Skeletal muscle tissue (tissue), 4 donors: ENCODE data around the gene NALCN. TPM values are rescaled to one million over a fixed set of nuclear protein-coding genes. Genes with fewer than 3 reads are reported as not detected.

Experiments used
- H3K27ac ChIP-seq: one replicate; pipeline ENCODE4 v1.7.0; 2013; ENCODE audit warnings: mild to moderate bottlenecking, low read depth, low read length, inconsistent platforms
- H3K27me3 ChIP-seq, 3 donors: one replicate each; pipeline ENCODE4 v1.7.0; 2013; ENCODE audit warnings: low read length in 3 of 3; ENCODE audit not compliant: control insufficient read depth in 3 of 3, insufficient read depth in 3 of 3
- H3K36me3 ChIP-seq, 3 donors: one replicate each; pipeline ENCODE4 v1.7.0; 2013; ENCODE audit warnings: low read length in 3 of 3; ENCODE audit not compliant: control insufficient read depth in 3 of 3, insufficient read depth in 3 of 3
- H3K4me1 ChIP-seq, 3 donors: one replicate each; pipeline ENCODE4 v1.7.0; 2013; ENCODE audit warnings: low read length in 3 of 3, mild to moderate bottlenecking in 3 of 3; ENCODE audit not compliant: control insufficient read depth in 3 of 3, insufficient read depth in 3 of 3
- H3K4me3 ChIP-seq, 3 donors: one replicate each; pipeline ENCODE4 v1.7.0; 2013; ENCODE audit warnings: low read length in 3 of 3
- H3K9ac ChIP-seq, 3 donors: one replicate each; pipeline ENCODE4 v1.7.0; 2013; ENCODE audit warnings: low read length in 3 of 3, mild to moderate bottlenecking in 3 of 3, moderate library complexity in 2 of 3, low read depth in 1 of 3
- H3K9me3 ChIP-seq, 3 donors: one replicate each; pipeline ENCODE4 v1.7.0; 2013; ENCODE audit warnings: low read length in 3 of 3; ENCODE audit not compliant: control insufficient read depth in 3 of 3
- total RNA-seq: library from RNA; depleted of rRNA; stranded (reverse); fragments of >200 nt; gene quantifications from one replicate; pipeline ENCODE4 v1.2.3, GENCODE V29; 2014
- donor health status: Osteomylitis.

NALCN gene
- total RNA-seq, 1 donor from 2014 or later = 1.0 TPM

DNA sequence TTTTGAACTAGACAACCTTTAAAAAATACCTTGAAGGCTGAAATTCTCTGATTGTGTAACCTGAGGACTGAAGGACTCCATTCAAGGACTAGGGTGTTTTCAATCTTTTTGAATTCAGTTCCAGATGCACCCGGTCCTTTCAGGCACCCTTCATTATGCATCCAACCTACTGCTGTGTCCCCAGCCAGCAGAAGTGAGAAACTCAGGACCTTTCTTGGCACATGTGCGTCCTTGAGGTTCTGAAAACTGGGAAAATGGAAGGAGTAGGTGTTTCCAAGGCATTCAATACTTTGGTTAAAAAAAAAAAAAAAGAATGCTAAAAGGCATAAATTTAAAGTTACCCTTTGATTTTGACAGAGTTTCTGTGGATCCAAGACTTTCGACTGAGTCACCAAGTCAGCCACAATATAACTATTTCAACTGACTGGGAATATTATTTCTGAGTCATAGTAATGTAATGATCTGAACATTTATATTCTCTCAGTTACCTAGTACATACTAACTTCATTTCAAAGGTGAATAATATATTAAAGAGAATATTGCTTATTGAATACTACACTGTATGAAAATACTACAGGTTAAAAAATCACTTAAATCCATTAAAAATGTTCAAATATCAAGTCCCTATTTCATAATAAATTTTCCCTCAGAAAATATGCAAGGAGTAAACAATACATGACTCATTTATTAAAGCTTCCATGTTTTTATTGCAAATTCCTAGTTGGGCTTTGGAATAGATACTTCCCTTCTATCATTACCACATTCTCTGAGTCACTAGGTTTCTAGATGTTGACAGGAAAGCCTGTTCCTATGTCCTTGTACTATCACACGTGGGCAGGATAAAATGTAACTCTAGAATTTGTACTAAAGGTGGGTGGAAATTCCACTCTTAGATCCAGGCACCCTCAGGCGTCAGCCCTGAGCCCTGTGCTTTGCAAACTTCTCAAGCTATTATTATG, 33.8 kb upstream of the NALCN start:
- no peaks in the 10 kb centered on the region for H3K36me3 ChIP-seq

DNA sequence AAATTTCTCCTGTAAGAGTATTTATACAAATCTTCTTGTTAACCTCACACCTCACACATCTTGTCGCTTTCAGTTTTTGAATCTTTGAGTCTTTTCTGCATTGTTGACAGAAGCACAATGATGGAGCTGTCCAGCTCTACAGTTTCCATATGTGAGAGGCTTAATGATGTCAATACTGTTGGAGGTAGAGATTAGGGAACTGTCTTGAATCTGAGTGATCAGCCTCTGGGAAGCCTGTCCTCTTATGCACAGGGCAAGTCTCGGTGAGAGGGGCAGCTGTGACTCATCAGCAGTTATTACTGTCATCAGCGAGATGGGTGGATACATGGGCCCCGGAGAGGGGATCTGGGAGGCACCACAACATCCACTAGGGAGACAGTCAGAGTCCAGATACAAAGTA, 31.5 kb upstream of the NALCN start:
- no peaks in the 10 kb centered on the region for H3K36me3 ChIP-seq
- no peak overlapping the region for H3K9ac ChIP-seq
- no peaks in the 10 kb centered on the region for H3K4me1 ChIP-seq
- no peak overlapping the region for H3K4me3 ChIP-seq
- H3K27me3 ChIP-seq = peaks cover 0 to 4% (median 0%) of the 10 kb centered on the region in 3 donors
- H3K9me3 ChIP-seq = no peaks in the 10 kb centered on the region
- no peak overlapping the region for H3K27ac ChIP-seq

More for the DNA sequence above, 33.8 kb upstream of the NALCN start:
- no peak overlapping the region for H3K4me3 ChIP-seq
- peaks cover 0 to 4% (median 2%) of the 10 kb centered on the region in 3 donors for H3K4me1 ChIP-seq
- no peak overlapping the region for H3K9ac ChIP-seq
- H3K27ac ChIP-seq = no peak overlapping the region
- peaks cover 0 to 9% (median 0%) of the 10 kb centered on the region in 3 donors for H3K27me3 ChIP-seq
- H3K9me3 ChIP-seq = no peaks in the 10 kb centered on the region

DNA sequence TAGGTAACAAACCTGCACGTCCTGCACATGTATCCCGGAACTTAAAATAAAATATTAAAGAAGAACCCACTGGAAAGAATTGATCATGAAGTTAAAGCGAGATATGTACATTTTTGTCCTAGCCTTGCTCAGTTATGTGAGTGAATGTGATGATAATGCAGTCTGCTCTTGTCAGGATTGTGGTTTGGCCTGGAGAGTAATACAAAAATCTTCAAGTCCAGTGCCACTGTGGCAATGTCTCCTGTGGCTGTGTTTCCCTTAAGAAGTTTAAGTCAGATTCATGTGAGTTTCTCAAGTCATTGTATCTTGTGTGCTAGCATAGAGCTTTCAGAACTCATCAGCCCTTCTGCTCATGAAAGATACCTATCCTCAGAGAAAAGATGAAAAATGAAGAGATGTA, 18.2 kb upstream of the NALCN start:
- no peak overlapping the region for H3K9ac ChIP-seq
- H3K4me1 ChIP-seq = no peaks in the 10 kb centered on the region
- no peaks in the 10 kb centered on the region for H3K9me3 ChIP-seq
- H3K36me3 ChIP-seq = no peaks in the 10 kb centered on the region
- H3K27ac ChIP-seq = no peak overlapping the region
- no peak overlapping the region for H3K4me3 ChIP-seq
- H3K27me3 ChIP-seq = no peaks in the 10 kb centered on the region

DNA sequence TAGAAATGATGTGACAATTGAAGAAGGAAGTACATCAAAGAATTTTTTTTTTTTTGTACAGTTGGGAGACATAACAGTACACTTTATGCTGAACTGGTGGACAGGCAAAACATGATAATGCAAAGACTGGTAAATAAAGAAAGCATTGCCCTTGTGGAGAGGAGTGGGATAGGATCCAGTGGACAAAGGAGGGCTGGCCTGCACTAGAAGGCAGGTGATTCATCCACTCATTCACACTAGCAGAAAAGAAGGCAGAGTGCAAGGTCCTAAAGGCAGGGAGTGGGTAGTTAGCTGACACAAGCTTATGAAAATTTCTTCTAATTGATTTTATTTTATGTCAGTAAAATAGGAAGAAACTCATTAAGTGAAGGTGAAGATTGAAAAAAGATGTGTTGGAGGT, 17.6 kb upstream of the NALCN start:
- Histone ChIP-seq H3K4me1 (no peaks in the 10 kb centered on the region), H3K9me3 (no peaks in the 10 kb centered on the region), H3K27ac (no peak overlapping the region), H3K9ac (no peak overlapping the region), H3K4me3 (no peak overlapping the region), H3K27me3 (no peaks in the 10 kb centered on the region), H3K36me3 (no peaks in the 10 kb centered on the region)

DNA sequence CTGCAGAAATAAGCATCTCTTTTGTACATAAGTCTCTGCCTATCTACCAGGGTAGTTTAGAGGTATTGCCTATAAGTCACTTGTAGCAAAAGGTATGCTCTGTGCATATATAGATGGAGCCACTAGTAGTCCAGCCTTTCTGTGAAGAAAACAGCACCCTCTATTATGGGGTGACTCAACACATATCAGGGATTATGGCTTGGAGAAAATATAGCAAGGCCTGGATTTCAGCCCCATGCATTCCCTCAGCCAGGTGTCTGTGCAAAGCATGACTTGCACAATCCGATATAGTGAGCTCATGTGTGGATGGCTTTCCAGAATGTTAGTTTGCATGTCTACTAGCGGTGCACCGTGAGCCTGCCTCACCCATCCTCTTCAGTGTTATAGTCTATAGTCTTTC, 13.4 kb upstream of the NALCN start:
- Histone ChIP-seq H3K27ac (no peak overlapping the region), H3K9ac (no peak overlapping the region), H3K36me3 (no peaks in the 10 kb centered on the region), H3K4me3 (no peak overlapping the region), H3K9me3 (no peaks in the 10 kb centered on the region), H3K27me3 (no peaks in the 10 kb centered on the region), H3K4me1 (no peaks in the 10 kb centered on the region)

DNA sequence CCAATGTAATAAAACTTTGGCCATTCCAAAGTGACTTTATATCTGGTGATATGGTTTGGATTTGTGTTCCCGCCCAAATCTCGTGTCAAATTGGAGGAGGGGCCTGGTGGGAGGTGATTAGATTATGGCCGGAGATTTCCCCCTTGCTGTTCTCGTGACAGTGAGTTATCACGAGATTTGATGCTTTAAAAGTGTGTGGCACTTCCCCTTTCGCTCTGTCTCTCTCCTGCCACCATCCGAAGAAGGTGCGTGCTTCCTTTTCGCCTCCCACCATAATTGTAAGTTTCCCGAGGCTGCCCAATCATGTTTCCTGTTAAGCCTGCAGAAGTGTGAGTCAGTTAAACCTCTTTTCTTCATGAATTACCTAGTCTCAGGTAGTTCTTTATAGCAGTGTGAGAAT, 9.3 kb upstream of the NALCN start:
- H3K27ac ChIP-seq = no peak overlapping the region
- H3K36me3 ChIP-seq = no peaks in the 10 kb centered on the region

DNA sequence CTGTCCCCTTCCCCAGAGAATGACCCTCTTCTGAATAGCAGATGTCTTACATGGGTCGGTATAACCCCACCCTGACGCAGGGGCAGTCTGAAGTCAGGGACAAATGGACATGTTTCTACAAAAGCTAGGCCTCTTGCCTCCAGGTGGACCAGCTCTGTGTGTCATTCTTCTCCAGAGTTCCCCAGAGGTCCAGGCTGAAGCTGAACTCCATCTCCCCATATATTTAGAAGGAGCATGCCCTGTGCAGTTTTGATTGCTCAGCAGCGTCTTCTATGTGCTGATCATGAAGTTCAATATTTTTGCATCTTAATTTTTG, 8.8 kb upstream of the NALCN start:
- Histone ChIP-seq H3K27ac (no peak overlapping the region), H3K27me3 (no peaks in the 10 kb centered on the region), H3K36me3 (no peaks in the 10 kb centered on the region), H3K4me3 (no peak overlapping the region), H3K9ac (no peak overlapping the region), H3K9me3 (no peaks in the 10 kb centered on the region), H3K4me1 (no peaks in the 10 kb centered on the region)

More for the DNA sequence above, 9.3 kb upstream of the NALCN start:
- Histone ChIP-seq H3K4me1 (no peaks in the 10 kb centered on the region), H3K9me3 (no peaks in the 10 kb centered on the region), H3K9ac (no peak overlapping the region), H3K4me3 (no peak overlapping the region), H3K27me3 (no peaks in the 10 kb centered on the region)

DNA sequence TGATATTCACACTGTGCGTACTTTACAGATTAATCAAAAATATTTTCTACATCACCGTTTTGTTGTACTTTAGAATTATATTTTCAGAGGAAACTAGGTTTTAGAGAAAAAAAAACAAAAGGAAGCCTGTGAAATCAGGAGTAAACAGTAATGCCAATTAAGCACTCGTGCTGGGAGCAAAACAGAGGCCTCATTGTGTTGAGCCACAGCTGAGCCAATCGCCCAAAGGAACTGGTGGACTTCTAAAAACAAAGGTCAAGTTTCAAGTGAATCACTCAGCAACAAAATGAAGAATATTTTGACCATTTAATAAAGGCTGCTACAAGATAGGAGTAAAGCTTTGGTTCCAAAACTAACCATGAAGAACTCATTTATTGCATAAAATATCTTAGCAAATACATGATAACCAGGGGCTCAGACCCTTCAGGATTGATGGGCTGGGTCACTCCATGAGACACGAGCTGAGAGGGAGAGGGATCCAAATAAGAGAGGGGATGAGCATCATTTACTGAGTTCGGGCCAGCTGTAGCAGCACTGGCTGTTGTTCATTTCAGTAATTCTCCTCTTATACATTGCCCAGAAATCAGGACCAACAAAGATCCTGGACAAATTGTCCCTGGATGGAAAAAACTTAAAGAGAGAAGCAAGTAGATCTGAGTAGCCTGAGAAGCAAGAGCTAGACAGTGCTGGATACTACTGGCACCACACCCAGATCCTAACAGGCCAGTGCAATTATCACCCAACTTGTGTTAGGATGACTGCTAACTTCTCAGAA, 8.3 kb upstream of the NALCN start:
- H3K36me3 ChIP-seq = no peaks in the 10 kb centered on the region
- no peak overlapping the region for H3K4me3 ChIP-seq
- H3K9ac ChIP-seq = no peak overlapping the region
- H3K27me3 ChIP-seq = no peaks in the 10 kb centered on the region
- H3K4me1 ChIP-seq = no peaks in the 10 kb centered on the region
- no peaks in the 10 kb centered on the region for H3K9me3 ChIP-seq
- H3K27ac ChIP-seq = no peak overlapping the region

DNA sequence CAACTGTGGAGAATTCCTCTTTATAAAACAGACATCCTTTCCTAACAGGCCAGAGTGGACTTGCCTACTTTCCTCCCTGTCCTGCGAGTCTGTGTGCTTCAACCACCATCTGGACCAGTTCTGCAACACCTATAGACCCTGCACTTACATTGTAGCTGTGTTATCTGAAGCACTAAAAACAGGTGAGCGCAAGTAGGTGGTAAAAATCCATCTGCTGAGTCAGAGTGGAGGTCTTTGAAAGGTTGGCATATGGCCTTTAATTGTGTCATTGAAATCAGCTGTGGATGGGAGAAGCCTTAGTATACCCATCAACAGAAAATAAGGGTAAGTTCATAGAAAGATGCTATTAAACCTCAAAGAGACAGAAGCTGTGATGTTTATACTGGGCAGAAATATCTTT, 7.6 kb upstream of the NALCN start:
- no peak overlapping the region for H3K4me3 ChIP-seq
- H3K27me3 ChIP-seq = no peaks in the 10 kb centered on the region
- H3K36me3 ChIP-seq = no peaks in the 10 kb centered on the region
- H3K27ac ChIP-seq = no peak overlapping the region
- no peak overlapping the region for H3K9ac ChIP-seq
- no peaks in the 10 kb centered on the region for H3K9me3 ChIP-seq
- H3K4me1 ChIP-seq = no peaks in the 10 kb centered on the region

DNA sequence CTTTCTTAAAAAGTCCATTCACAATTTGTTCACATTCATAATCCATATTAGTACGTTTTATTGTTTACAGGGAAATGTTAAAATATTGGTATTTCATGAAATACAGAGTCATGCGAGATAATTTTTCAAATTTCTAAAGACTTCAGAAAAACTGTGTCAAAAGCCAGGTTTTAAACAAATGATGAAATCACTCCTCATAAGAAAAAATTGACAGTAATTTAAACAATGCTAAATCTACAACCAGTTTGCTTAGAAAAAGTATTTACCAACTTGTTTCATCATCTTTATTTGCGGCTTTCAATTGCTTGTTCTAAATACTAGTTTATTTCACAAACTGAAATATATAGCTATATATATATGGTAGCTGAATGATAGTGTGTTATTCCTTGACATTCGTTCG, 1.2 kb upstream of the NALCN start:
- Histone ChIP-seq H3K27ac (no peak overlapping the region), H3K4me3 (no peak overlapping the region), H3K4me1 (peaks cover 0 to 4% (median 3%) of the 10 kb centered on the region in 3 donors), H3K9ac (no peak overlapping the region), H3K36me3 (no peaks in the 10 kb centered on the region), H3K9me3 (no peaks in the 10 kb centered on the region), H3K27me3 (peaks cover 3 to 4% (median 3%) of the 10 kb centered on the region in 3 donors)
